Chondrocyte (in vitro differentiated cells): ENCODE measurements around the gene PRKAG3. TPM values are rescaled to one million over a fixed set of nuclear protein-coding genes. Genes with fewer than 3 reads are reported as not detected.

Experiments used
- DNase-seq: peaks from one replicate; pipeline ENCODE4 v3.0.0; 2021; ENCODE audit warnings: mixed read lengths, low spot score
- H3K27ac Mint-ChIP-seq: one replicate; pipeline ENCODE4 v1.8.0; 2021; ENCODE audit warnings: mild to moderate bottlenecking, moderate library complexity, mixed read lengths; ENCODE audit not compliant: unreplicated experiment
- H3K27me3 Mint-ChIP-seq: 2 replicates; pipeline ENCODE4 v1.8.0; 2021; ENCODE audit warnings: low read depth, mixed read lengths
- H3K36me3 Mint-ChIP-seq: 2 replicates; pipeline ENCODE4 v1.8.0; 2021; ENCODE audit warnings: low read depth, mixed read lengths
- H3K4me1 Mint-ChIP-seq: 2 replicates; pipeline ENCODE4 v1.8.0; 2021; ENCODE audit warnings: low read depth, mild to moderate bottlenecking, mixed read lengths
- H3K4me3 Mint-ChIP-seq: one replicate; pipeline ENCODE4 v1.8.0; 2021; ENCODE audit warnings: mild to moderate bottlenecking, moderate library complexity, mixed read lengths; ENCODE audit not compliant: unreplicated experiment
- H3K9me3 Mint-ChIP-seq: 2 replicates; pipeline ENCODE4 v1.8.0; 2021; ENCODE audit warnings: low read depth, mixed read lengths
- total RNA-seq: library from RNA; stranded (reverse); gene quantifications from 3 replicates; pipeline ENCODE4 v1.2.1, GENCODE V29; 2021
- TF ChIP-seq, protein P1 (sequence below): fragments of 200-600 bp; sonication (generic); IDR thresholded peaks from 2 replicates; pipeline ENCODE4 v1.5.0; 2021; ENCODE audit warnings: antibody characterized with exemption, mild to moderate bottlenecking, moderate library complexity

The PRKAG3 gene
- total RNA-seq, 1 donor from 2014 or later = not detected

DNA sequence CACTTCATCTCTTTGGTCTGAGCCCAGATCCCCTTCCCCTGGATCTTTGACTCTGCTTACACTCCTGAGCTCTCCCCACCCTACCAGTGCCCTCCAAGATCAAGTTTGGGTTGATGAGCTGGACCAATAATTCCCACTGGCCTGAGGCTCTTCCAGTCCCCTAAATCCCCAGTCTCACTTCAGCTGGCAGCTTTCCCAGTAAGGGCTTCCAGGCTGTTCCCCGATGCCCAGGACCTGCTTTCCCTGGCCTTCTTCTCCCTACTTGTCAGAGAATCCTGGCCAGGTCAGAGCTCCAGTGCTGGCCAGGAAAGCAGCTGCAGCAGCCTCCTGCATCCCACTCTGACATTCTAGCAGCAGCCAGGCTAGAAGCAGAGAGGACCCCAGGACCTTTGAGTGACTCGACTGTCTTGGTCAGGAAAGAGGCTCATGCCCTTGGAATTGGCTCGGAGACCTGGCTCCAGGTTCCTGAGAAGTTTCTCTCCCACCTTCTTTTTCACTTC, 31.5 kb upstream of the PRKAG3 start:
- Mint-ChIP-seq H3K4me1 (peaks cover 17% of the 10 kb centered on the region), H3K27me3 (peaks cover 63% of the 10 kb centered on the region), H3K36me3 (peaks cover 1% of the 10 kb centered on the region), H3K27ac (no peak overlapping the region), H3K4me3 (no peak overlapping the region), H3K9me3 (no peaks in the 10 kb centered on the region)
- TF ChIP-seq, protein P1, sequence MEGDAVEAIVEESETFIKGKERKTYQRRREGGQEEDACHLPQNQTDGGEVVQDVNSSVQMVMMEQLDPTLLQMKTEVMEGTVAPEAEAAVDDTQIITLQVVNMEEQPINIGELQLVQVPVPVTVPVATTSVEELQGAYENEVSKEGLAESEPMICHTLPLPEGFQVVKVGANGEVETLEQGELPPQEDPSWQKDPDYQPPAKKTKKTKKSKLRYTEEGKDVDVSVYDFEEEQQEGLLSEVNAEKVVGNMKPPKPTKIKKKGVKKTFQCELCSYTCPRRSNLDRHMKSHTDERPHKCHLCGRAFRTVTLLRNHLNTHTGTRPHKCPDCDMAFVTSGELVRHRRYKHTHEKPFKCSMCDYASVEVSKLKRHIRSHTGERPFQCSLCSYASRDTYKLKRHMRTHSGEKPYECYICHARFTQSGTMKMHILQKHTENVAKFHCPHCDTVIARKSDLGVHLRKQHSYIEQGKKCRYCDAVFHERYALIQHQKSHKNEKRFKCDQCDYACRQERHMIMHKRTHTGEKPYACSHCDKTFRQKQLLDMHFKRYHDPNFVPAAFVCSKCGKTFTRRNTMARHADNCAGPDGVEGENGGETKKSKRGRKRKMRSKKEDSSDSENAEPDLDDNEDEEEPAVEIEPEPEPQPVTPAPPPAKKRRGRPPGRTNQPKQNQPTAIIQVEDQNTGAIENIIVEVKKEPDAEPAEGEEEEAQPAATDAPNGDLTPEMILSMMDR = no peak
- DNase-seq = peak; percentile 34

DNA sequence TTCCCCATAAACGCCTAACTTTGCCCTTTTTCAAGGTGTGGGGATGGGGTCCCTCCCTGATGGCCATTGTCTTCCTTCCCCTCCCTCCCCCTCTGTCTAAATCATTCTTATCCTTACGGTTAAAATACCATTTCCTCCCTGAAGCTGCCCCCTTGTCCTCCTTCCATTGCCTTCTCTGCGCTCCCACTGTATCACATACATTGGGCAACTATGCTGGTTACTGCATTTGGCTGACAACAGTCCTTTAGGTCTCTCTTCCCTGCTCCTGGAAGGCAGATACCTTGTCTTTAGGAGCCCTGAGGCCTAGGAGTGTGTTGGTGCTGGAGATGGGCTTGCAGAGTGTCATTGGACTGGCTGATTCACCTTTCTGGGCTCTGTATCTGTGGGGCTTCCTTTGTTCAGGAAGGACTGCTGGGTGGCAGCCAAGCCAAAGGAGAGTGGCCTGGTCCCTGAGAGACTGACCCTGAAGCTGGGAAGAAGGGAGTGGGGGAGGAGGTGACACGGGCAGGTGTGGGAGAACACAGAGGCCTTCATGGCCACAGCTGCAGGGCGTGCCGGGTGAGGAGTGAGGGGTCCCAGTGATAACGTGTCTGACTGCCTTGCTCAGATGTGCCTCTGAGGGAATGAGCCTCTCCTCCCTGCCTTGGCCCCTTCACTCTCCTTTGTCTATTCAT, 30.2 kb upstream of the PRKAG3 start:
- TF ChIP-seq, protein P1 = no peak
- Mint-ChIP-seq H3K4me1 (peaks cover 24% of the 10 kb centered on the region), H3K36me3 (peaks cover 1% of the 10 kb centered on the region), H3K27ac (no peak overlapping the region), H3K9me3 (no peaks in the 10 kb centered on the region), H3K4me3 (no peak overlapping the region), H3K27me3 (peaks cover 55% of the 10 kb centered on the region)
- DNase-seq = peak; percentile 50

DNA sequence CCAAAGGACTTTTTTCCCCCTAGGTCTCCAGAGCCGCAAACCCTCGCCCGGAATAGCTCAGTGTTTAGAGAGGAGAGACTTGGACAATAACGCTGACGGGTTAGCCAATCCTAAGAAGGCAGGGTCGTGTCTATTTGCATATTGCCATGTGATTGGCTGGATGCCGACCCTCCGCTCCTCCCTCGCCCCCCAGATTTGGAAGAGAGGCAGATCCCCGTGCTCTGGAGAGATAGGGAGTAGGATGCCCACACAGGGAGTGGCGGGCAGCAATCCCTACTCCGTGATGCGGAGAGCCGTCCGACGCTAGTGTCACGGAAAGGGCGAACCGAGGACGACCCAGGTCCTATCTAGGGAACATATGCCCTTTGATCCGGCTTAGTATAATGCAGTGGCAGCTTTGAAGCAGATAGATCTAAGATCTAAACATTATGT, 29.4 kb upstream of the PRKAG3 start:
- H3K36me3 Mint-ChIP-seq = peaks cover 1% of the 10 kb centered on the region
- no peak overlapping the region for H3K4me3 Mint-ChIP-seq
- H3K27ac Mint-ChIP-seq = no peak overlapping the region
- TF ChIP-seq, protein P1 = no peak
- peak; percentile 24 for DNase-seq
- no peaks in the 10 kb centered on the region for H3K9me3 Mint-ChIP-seq
- peaks cover 24% of the 10 kb centered on the region for H3K4me1 Mint-ChIP-seq
- H3K27me3 Mint-ChIP-seq = peaks cover 54% of the 10 kb centered on the region

DNA sequence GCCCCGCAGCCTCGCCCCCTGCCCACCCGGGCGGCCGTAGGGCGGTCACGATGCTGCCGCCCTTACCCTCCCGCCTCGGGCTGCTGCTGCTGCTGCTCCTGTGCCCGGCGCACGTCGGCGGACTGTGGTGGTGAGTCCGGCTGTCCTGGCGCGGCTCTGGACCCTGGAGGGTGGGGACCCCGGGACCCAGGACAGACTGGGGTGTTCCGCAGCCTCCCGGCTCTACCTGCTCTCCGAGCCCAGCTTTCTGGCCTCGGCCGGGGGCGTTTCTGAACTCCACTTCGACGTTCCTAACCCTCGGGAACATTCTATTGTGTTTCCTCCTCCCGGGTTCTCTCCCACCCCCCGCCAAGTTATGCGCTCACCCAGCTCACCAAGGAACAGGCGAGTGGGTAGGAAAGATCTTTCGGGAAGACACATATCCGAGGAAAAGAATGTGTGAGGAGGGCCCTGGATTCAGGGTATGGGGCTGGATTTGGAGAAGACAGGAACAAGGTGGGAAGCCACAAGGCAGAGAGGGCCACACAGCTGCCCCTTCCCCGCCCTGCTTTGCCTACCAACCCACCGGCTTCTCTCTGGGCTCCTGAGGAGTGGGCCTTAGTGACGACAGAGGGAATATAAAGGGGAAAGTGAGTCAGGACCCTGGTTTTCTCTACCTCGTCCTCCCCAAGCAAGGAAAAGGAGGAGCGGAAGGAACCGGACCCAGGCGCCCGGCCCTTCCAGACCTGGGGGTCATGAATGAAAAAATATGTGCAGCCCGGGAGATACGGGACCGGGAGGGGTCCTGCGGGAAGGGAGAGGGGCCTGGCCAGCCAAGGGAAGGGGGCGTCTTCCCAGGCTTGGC, 28.6 kb upstream of the PRKAG3 start:
- no peak overlapping the region for H3K27ac Mint-ChIP-seq
- TF ChIP-seq, protein P1 = no peak
- DNase-seq = peak; percentile 90

DNA sequence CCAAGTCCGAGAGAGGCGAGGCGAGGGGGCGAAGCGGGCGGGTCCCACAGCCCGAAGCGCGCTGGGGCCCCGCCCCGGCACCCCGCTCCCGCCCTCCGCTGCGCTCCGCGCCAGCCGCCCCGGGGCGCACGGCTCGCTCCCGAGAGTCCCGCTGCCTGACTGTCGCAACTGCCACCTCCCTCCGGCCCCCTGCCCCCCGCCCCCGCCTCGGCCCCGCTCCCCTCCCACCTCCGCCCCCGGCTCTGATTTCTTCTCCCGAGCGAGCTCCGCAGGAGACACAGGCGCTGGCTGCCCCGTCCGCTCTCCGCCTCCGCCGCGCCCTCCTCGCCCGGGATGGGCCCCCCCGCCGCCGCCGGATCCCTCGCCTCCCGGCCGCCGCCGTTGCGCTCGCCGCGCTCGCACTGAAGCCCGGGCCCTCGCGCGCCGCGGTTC, 28.0 kb upstream of the PRKAG3 start, which contains the start of gene WNT6:
Gene WNT6, plus strand, starts transcription at position 250 of the 432 bp plus-strand sequence. CDS start 233 bp downstream, outside the sequence.
- Mint-ChIP-seq H3K27ac (no peak within 1 kb of the TSS), H3K36me3 (peaks cover 1% of the 10 kb centered on the region), H3K9me3 (no peaks in the 10 kb centered on the region), H3K4me1 (peaks cover 24% of the 10 kb centered on the region), H3K4me3 (peak within 1 kb of the TSS; percentile 67), H3K27me3 (peaks cover 62% of the 10 kb centered on the region)
- TF ChIP-seq, protein P1 = no peak
- peak; percentile 44 for DNase-seq

More for the DNA sequence above, 28.6 kb upstream of the PRKAG3 start:
- Mint-ChIP-seq H3K9me3 (no peaks in the 10 kb centered on the region), H3K36me3 (peaks cover 1% of the 10 kb centered on the region), H3K4me3 (peak overlapping the region; percentile 66), H3K27me3 (peaks cover 59% of the 10 kb centered on the region), H3K4me1 (peaks cover 24% of the 10 kb centered on the region)
